Transverse colon (tissue), 4 donors: ENCODE measurements around the gene FDCSP.

ENCODE experiments used
- CTCF ChIP-seq, 5 experiments: fragments of 200-600 bp in 3 of 5; fragments of 450-650 bp in 2 of 5; sonication (generic) in 3 of 5; IDR thresholded peaks; 1 replicate in 2 of 5; 2 replicates in 3 of 5; pipeline ENCODE4 v1.5.1; 2016 to 2017; ENCODE audit warnings: antibody characterized with exemption in 5 of 5, inconsistent platforms in 3 of 5, mild to moderate bottlenecking in 2 of 5, moderate library complexity in 1 of 5
- POLR2A ChIP-seq: fragments of 450-650 bp; IDR thresholded peaks from one replicate; pipeline ENCODE4 v1.6.1; 2016; ENCODE audit warnings: antibody characterized with exemption, mild to moderate bottlenecking, moderate library complexity
- POLR2AphosphoS5 ChIP-seq, 3 donors: sonication (generic); formaldehyde crosslinking; IDR thresholded peaks; one replicate each; pipeline ENCODE4 v1.6.1; 2016; ENCODE audit warnings: antibody characterized with exemption in 3 of 3

DNA sequence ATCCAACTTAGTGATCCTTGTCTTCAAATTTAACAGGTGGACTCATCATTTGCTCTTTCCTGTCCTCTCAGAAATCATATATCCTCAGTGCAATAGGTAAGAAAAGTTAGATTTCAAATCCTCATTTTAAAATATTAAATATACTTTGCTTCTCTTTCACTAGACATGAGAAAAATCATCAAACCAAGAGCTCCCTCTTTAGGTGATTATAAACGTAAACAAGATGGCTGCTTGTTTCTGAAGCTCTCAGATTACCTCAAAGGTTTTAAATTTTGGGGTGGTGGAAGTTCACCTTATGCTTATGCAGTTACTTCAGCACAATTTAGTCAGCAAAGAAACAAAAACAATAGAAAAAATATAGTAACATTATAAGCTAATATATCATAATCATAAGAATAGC, 43.8 kb downstream of the FDCSP start:
- TF ChIP-seq CTCF (IDR thresholded peaks at IDR 0.05) (no peak), POLR2AphosphoS5 (IDR thresholded peaks at IDR 0.05) (no peak), POLR2A (no peak)
